ENCODE results near the gene RDH5. TPM values are rescaled to one million over a fixed set of nuclear protein-coding genes. Genes with fewer than 3 reads are reported as not detected.
A peak's percentile ranks its signal among the peaks of the same experiment; 100 is the strongest.

Gene RDH5
- total RNA-seq, 4 donors from 2014 or later, result 28.0 to 54.6 (median 38.4) TPM

DNA sequence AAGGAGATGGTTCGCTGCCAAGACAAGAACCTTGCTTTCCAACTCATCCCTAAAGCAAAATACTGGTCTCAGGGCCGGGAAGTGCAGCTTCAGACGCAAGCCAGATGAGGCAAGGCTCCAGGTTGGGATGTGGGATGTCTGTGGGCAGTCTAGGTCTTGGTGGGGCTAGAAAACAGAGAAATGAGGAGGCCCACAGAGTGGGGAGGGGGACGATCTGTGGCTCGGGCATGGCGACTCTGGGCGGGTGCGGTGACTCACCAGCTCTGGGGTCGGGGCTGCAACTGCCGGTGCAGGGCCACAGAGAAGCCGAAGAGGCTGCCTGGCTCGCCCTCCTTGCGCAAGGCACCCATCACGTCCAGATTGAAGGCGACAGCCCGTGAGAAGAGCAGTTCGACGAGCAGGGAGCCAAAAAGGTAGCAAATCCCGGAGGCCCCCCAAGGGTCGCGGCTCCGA lies 12.9 kb upstream of the RDH5 start:
- Histone ChIP-seq H3K9me3 (no peaks in the 10 kb centered on the region), H3K27ac (peak overlapping the region; percentile 69 to 89 (median 72)), H3K36me3 (no peaks in the 10 kb centered on the region), H3K4me3 (peak overlapping the region; percentile 56 to 76 (median 62)), H3K4me1 (peaks cover 0 to 96% (median 23%) of the 10 kb centered on the region in 4 donors), H3K27me3 (no peaks in the 10 kb centered on the region)
- TF ChIP-seq, protein P1, sequence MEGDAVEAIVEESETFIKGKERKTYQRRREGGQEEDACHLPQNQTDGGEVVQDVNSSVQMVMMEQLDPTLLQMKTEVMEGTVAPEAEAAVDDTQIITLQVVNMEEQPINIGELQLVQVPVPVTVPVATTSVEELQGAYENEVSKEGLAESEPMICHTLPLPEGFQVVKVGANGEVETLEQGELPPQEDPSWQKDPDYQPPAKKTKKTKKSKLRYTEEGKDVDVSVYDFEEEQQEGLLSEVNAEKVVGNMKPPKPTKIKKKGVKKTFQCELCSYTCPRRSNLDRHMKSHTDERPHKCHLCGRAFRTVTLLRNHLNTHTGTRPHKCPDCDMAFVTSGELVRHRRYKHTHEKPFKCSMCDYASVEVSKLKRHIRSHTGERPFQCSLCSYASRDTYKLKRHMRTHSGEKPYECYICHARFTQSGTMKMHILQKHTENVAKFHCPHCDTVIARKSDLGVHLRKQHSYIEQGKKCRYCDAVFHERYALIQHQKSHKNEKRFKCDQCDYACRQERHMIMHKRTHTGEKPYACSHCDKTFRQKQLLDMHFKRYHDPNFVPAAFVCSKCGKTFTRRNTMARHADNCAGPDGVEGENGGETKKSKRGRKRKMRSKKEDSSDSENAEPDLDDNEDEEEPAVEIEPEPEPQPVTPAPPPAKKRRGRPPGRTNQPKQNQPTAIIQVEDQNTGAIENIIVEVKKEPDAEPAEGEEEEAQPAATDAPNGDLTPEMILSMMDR (IDR thresholded peaks at IDR 0.05), result no peak
- TF ChIP-seq EP300 (IDR thresholded peaks at IDR 0.05) (no peak), POLR2A (IDR thresholded peaks at IDR 0.05) (no peak)
- no peak for DNase-seq (ENCODE audit: low spot score in 2 of 2)
- WGBS, 2 donors, result 4 to 10% methylated on average over 18 to 22 of the region's 22 CpGs

DNA sequence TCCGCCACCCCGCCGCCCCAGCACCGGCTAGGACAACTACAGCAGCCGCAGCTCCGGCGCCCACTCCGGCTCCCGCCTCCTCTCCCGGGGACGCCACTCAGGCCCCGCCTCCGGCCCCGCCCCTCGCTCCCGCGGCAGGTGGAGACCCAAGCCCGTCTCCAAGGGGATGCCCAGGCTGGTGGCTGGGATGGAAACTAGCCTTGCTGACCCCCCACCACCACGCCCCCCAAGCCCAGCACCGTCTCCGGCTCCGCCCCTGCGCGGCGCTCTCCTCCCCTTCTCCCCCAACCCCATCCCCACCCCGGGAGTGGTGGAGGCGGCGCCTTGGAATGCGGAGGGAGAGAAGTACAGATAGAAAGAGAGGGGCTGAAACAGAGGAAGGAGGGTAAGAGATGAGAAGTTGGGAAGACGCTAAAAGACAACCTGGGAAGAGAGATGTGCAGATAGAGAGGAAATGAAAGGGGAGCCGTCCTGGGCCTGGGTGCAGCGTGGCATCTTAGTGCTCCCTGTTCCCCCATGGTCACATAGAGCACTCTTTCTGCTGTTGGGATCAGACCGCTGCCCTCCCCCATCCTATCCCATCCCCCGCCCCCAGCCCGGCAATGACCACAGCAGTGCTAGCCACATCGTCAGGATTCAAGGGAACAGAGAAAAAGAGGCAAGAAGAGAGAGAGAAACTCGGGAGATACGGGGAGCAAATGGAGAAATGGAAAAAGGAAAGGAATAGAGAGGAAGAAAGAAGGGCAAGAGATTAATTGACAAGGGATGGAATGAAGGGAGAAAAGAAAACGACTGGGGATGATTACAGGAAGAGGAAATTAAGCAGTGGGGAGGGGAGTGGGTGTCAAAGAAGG lies 12.1 kb upstream of the RDH5 start, which contains the start of gene ITGA7:
Gene ITGA7, minus strand, starts transcription at position 64 of the 854 bp plus-strand sequence. CDS start 222 bp downstream, outside the sequence.
- 1 to 2% methylated on average over 21 to 33 of the region's 39 CpGs for WGBS, 2 donors
- peaks cover 0 to 96% (median 25%) of the 10 kb centered on the region in 4 donors for H3K4me1 ChIP-seq

DNA sequence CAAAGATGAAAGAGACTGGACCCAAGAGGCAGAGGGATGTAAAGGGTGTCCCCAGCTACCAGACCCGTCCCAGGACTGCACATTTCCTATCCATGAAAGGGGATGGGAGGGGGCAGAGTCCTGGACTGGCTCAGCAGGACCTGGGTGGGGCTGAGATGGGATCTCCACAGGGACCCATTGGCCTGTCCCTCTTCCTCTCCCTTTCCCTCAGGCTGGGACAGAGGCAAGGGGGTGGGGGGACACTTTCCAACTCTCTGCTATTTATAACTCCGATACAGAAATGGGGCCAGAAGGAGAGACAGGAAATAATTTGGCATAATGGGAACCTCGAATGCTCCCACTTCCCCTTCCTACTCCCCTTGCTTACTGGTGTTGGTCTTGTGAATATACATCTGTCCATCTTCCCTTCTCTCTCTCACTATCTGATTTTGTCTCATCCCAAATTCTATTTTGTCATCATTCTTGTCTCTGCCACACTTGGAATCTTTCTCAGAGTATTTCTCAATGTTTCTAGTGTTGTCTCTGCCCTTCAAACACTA lies 11.4 kb upstream of the RDH5 start:
- DNase-seq (ENCODE audit: low spot score in 2 of 2), result no peak

More for the DNA sequence above, 12.1 kb upstream of the RDH5 start, which contains the start of gene ITGA7:
- Histone ChIP-seq H3K4me3 (peak within 1 kb of the TSS; percentile 56 to 76 (median 62)), H3K27ac (peak within 1 kb of the TSS; percentile 69 to 89 (median 72)), H3K27me3 (no peaks in the 10 kb centered on the region), H3K9me3 (no peaks in the 10 kb centered on the region), H3K36me3 (no peaks in the 10 kb centered on the region)
- TF ChIP-seq EP300 (IDR thresholded peaks at IDR 0.05) (peak in 1 of 2 donors; percentile 49), POLR2A (IDR thresholded peaks at IDR 0.05) (peak in 1 of 2 donors; percentile 15)
- TF ChIP-seq, protein P1 (IDR thresholded peaks at IDR 0.05), result no peak
- DNase-seq (ENCODE audit: low spot score in 2 of 2), result no peak

DNA sequence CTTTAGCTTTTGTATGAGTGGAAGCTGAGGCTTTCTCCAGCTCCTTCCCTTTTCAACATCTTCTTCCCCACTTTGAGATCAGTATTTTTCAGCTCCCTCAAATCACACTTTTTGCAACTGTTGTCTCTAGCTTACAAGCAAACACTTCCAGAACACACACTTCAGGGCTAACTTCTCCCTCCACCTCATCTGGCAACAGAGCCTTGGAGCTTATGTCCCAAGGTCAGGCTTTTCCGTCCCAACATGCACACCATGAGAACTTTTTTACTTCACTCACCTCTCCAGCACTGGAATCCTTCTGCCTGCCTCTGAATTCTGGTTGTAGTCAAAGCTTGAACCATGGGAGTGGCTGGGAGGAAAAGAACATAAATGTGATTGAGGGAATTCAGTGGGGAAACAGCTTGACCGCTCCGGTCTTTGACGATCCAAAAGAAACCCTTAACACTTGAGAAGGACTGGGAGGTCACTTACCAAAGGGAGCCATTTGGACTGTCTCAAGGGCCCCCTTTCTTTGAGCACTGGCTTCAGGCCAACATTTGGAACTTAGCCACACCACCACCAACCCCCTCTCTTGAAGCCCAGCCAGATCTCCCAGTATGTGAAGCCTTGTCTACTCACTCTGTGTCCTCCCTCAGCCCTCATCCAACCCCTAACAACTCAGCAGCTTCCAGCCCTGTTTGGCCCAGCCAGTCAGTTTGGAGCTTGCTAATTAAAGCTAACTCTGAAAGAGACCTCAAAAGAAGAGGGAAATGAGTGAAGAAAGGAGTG lies 8.2 kb upstream of the RDH5 start:
- peaks cover 0 to 88% (median 28%) of the 10 kb centered on the region in 4 donors for H3K4me1 ChIP-seq
- 22 to 32% methylated on average over 4 of the region's 4 CpGs for WGBS, 2 donors

More for the DNA sequence above, 11.4 kb upstream of the RDH5 start:
- Histone ChIP-seq H3K27ac (peak overlapping the region; percentile 69 to 89 (median 72)), H3K4me3 (peak overlapping the region in 3 of 4 donors; percentile 56 to 64 (median 59)), H3K9me3 (no peaks in the 10 kb centered on the region), H3K4me1 (peaks cover 0 to 96% (median 21%) of the 10 kb centered on the region in 4 donors), H3K36me3 (no peaks in the 10 kb centered on the region), H3K27me3 (no peaks in the 10 kb centered on the region)
- TF ChIP-seq, protein P1 (IDR thresholded peaks at IDR 0.05), result no peak
- TF ChIP-seq EP300 (IDR thresholded peaks at IDR 0.05) (no peak), POLR2A (IDR thresholded peaks at IDR 0.05) (no peak)
- WGBS, 2 donors, result 2 to 4% methylated on average over 3 of the region's 3 CpGs

More for the DNA sequence above, 8.2 kb upstream of the RDH5 start:
- no peak for DNase-seq (ENCODE audit: low spot score in 2 of 2)
- no peaks in the 10 kb centered on the region for H3K9me3 ChIP-seq
- no peaks in the 10 kb centered on the region for H3K27me3 ChIP-seq
- TF ChIP-seq, protein P1 (IDR thresholded peaks at IDR 0.05), result no peak
- TF ChIP-seq POLR2A (IDR thresholded peaks at IDR 0.05) (no peak), EP300 (IDR thresholded peaks at IDR 0.05) (peak in 1 of 2 donors; percentile 56)
- peak overlapping the region in 1 of 4 donors; percentile 8 for H3K4me3 ChIP-seq
- peak overlapping the region in 3 of 4 donors; percentile 58 to 91 (median 89) for H3K27ac ChIP-seq
- H3K36me3 ChIP-seq, result no peaks in the 10 kb centered on the region
